PFSK-1 (cell line): ENCODE results near the gene SLC4A3.

Experiments
- FOXP2 ChIP-seq: optimal IDR thresholded peaks from 2 replicates; pipeline ENCODE3; 2011; ENCODE audit warnings: borderline replicate concordance, control low read depth, inconsistent platforms; ENCODE audit not compliant: insufficient read depth; ENCODE audit errors: extremely low read length, extremely low read depth
- POLR2AphosphoS5 ChIP-seq: IDR thresholded peaks from 2 replicates; pipeline ENCODE4 v1.6.1; 2012; ENCODE audit warnings: low read depth, mild to moderate bottlenecking, control low read depth, low read length, moderate library complexity
- SIN3A ChIP-seq: IDR thresholded peaks from 2 replicates; pipeline ENCODE4 v1.6.1; 2012; ENCODE audit warnings: mild to moderate bottlenecking, low read length, moderate library complexity, borderline replicate concordance; ENCODE audit not compliant: insufficient read depth
- TAF1 ChIP-seq: IDR thresholded peaks from 2 replicates; pipeline ENCODE4 v1.6.1; 2012; ENCODE audit warnings: low read length, control low read depth, borderline replicate concordance; ENCODE audit not compliant: insufficient read depth
- TF ChIP-seq, protein P1 (sequence below), 2 experiments: IDR thresholded peaks; 2 replicates each; pipeline versions ENCODE4 v1.6.1 to v1.8.0; 2011 to 2012; ENCODE audit warnings: low read depth in 2 of 2, low read length in 2 of 2, control low read depth in 1 of 2, inconsistent platforms in 1 of 2, mild to moderate bottlenecking in 1 of 2, moderate library complexity in 1 of 2; ENCODE audit not compliant: insufficient read depth in 1 of 2

The SLC4A3 gene

DNA sequence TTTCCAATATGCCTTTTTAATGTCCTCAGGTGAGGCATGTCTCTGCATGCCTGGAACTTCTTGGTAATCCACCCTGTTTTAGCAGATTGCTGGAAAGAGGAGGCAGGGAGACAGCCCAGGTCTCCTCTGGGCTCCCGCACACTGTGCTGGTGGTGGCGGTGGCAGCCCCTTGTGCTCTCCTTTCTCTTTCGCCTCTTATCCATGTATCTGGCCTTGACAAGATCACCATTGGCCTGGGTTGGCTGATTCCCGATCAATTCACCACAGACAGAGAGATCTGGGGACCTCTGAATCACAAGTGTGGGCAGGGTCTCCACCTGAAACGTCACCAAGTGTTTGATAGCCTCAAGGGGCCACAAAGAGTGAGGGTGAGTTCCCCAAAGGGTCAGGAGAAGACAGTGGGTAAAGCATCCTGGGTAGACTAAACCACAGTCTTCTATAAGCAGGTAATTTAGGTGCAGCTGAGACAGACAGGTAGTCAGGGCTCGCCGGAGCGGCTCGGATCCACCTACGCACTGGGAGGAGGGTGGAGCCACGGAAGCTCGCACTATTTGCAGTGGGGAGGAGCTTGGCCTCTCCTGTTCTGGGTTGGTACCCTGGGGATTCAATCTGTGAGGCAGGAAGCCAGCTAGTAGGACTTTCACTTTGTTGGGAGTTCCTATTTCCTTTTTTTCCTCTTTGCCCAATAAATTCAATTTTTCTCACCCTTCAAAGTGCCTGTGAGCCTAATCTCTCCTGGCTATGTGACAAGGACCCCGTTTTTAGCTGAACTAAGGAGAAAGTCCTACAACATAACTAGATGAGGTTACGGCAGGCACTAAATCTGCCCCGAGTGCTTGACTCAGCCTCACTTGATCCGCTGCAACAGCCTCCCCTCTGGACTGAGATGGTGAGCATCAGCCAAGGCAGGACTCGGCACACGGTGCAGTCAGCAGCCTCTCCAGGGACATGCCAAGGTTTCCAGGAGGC lies 57.6 kb downstream of the SLC4A3 start:
- TF ChIP-seq FOXP2, result no peak
- TF ChIP-seq, protein P1, sequence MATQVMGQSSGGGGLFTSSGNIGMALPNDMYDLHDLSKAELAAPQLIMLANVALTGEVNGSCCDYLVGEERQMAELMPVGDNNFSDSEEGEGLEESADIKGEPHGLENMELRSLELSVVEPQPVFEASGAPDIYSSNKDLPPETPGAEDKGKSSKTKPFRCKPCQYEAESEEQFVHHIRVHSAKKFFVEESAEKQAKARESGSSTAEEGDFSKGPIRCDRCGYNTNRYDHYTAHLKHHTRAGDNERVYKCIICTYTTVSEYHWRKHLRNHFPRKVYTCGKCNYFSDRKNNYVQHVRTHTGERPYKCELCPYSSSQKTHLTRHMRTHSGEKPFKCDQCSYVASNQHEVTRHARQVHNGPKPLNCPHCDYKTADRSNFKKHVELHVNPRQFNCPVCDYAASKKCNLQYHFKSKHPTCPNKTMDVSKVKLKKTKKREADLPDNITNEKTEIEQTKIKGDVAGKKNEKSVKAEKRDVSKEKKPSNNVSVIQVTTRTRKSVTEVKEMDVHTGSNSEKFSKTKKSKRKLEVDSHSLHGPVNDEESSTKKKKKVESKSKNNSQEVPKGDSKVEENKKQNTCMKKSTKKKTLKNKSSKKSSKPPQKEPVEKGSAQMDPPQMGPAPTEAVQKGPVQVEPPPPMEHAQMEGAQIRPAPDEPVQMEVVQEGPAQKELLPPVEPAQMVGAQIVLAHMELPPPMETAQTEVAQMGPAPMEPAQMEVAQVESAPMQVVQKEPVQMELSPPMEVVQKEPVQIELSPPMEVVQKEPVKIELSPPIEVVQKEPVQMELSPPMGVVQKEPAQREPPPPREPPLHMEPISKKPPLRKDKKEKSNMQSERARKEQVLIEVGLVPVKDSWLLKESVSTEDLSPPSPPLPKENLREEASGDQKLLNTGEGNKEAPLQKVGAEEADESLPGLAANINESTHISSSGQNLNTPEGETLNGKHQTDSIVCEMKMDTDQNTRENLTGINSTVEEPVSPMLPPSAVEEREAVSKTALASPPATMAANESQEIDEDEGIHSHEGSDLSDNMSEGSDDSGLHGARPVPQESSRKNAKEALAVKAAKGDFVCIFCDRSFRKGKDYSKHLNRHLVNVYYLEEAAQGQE (IDR thresholded peaks at IDR 0.05; ENCODE audit: insufficient read depth in 1 of 2, low read depth in 2 of 2, low read length in 2 of 2), result no peak
- TF ChIP-seq SIN3A, result no peak

DNA sequence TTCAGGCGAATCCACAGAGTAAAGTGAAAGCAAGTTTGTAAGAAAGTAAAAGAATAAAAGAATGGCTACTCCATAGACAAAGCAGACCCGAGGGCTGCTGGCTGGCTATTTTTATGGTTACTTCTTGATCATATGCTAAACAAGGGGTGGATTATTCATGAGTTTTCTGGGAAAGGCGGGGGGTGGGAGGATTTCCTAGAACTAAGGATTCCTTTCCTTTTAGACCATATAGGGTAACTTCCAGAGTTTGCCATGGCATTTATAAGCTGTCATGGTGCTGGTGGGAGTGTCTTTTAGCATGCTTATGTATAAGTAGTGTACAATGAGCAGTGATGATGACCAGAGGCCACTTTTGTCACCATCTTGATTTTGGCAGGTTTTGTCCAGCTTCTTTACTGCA lies 59.8 kb downstream of the SLC4A3 start:
- TF ChIP-seq TAF1 (no peak), FOXP2 (no peak), SIN3A (no peak), POLR2AphosphoS5 (no peak)
- TF ChIP-seq, protein P1 (IDR thresholded peaks at IDR 0.05; ENCODE audit: insufficient read depth in 1 of 2, low read depth in 2 of 2, low read length in 2 of 2), result no peak

DNA sequence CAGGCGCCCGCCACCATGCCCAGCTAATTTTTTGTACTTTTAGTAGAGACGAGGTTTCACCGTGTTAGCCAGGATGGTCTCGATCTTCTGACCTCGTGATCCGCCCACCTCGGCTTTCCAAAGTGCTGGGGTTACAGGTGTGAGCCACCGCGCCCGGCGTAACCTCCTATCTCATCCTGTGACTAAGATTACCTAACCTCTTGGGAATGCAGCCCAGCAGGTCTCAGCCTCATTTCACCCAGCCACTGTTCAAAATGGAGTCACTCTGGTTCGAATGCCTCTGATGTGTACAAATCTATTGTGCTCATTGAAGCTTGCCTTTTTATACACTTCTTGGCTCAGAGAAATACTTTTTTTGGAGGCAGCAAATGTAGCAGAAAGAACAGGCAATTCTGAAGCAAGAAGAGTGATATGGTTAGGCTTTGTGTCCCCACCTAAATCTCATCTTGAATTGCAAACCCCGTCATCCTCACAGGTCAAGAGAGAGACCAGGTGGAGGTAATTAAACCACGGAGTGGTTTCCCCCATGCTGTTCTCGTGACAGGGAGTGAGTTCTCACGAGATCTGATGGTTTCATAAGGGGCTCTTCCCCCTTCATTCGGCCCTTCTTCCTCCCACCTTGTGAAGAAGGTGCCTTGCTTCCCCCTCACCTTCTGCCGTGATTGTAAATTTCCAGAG lies 60.6 kb downstream of the SLC4A3 start:
- TF ChIP-seq SIN3A (no peak), TAF1 (no peak), POLR2AphosphoS5 (no peak), FOXP2 (no peak)
- TF ChIP-seq, protein P1 (IDR thresholded peaks at IDR 0.05; ENCODE audit: insufficient read depth in 1 of 2, low read depth in 2 of 2, low read length in 2 of 2), result no peak

DNA sequence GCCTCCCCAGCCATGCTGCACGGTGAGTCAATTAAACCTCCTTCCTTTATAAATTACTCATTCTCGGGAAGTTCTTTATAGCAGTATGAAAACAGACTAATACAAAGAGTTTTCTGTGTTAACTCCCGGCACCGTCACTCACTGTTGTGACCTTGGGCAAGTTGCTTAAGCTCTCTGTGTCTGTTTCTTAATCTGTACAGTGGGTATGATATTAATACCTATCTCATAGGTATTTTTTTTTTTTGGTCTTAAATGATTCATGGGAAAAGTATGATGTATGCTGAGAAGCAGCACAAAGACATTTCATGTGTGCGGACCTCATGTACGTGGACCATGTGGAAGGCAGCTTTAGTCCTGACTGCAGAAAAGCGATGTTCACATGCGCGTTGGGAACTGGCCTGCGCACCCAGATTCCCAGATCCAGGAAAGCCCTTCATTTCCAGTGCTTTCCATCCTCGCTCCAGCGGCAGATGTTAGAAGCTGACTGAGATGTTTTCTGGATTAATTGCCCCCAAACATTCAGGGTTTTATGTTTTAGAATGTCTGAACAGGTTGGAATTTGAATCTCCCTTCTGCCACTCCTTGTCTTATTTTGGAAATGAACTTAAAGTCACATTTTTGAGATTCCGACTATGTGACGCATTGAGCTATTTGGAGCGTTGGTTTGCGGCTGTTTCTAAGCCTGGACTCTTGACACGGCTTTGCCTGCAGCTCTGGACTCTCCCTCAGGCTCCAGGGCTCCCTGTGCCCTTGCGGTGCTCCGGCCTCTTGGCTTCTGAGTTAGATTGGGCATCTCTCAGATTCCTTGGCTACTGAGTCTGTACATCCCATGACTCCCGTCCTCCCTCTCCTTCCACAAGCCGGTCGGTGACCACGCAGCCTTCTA lies 61.4 kb downstream of the SLC4A3 start:
- no peak for TF ChIP-seq TAF1
- TF ChIP-seq FOXP2, result no peak
- TF ChIP-seq, protein P1 (IDR thresholded peaks at IDR 0.05; ENCODE audit: insufficient read depth in 1 of 2, low read depth in 2 of 2, low read length in 2 of 2), result no peak
- TF ChIP-seq POLR2AphosphoS5, result no peak
- TF ChIP-seq SIN3A, result no peak
